H1 (cell line): ENCODE results near the gene ASXL1. TPM values are rescaled to one million over a fixed set of nuclear protein-coding genes. Genes with fewer than 3 reads are reported as not detected.

ENCODE experiments used
- ATF2 ChIP-seq: IDR thresholded peaks from 2 replicates; pipeline ENCODE4 v1.6.1; 2012; ENCODE audit warnings: low read length, inconsistent platforms
- CHD2 ChIP-seq: IDR thresholded peaks from 2 replicates; pipeline ENCODE4 v1.6.1; 2012; ENCODE audit warnings: low read length, improper control_type of control experiment
- SIN3A ChIP-seq, 2 experiments: IDR thresholded peaks in 1 of 2; conservative IDR thresholded peaks in 1 of 2; 2 replicates each; pipeline ENCODE4 v1.6.1; 2011 to 2012; ENCODE audit warnings: low read length in 2 of 2, improper control_type of control experiment in 1 of 2, low read depth in 1 of 2, mild to moderate bottlenecking in 1 of 2
- TBP ChIP-seq: IDR thresholded peaks from 2 replicates; pipeline ENCODE4 v1.6.1; 2011; ENCODE audit warnings: low read depth, low read length, improper control_type of control experiment
- polyA plus RNA-seq, 7 experiments: library from polyadenylated mRNA; depleted of rRNA in 3 of 7; stranded (reverse) in 5 of 7; unstranded in 2 of 7; fragments of >200 nt in 5 of 7; fragments of 200-250 nt in 2 of 7; gene quantifications; 1 replicate in 5 of 7; 2 replicates in 1 of 7; 4 replicates in 1 of 7; pipeline versions ENCODE4 v1.2.1 to v1.2.3, GENCODE V29; 2011 to 2013; ENCODE audit warnings: missing spikeins in 2 of 7, mixed read lengths in 2 of 7
- total RNA-seq: library from RNA; stranded (reverse); fragmentation: NEBNext Ultra II Directional; extraction: Animal tissue kit (Norgen Biotek cat#: 25700); gene quantifications from 2 replicates; pipeline ENCODE4 v1.2.1, GENCODE V29; 2021

ASXL1 gene
- total and polyA plus RNA-seq, 2 of the 8 experiments (the other 6 are each of a cell fraction or from before 2014, with no cell fraction given), result 10.6 to 26.5 TPM

GRCh38 chr20:32330555-32330897 is 27.6 kb upstream of the ASXL1 start (continued):
- TF ChIP-seq ATF2 (no peak), SIN3A (conservative IDR thresholded peaks at IDR 0.05 in 1 of 2, IDR thresholded peaks at IDR 0.05 in 1 of 2; ENCODE audit: low read depth in 1 of 2, low read length in 2 of 2) (no peak), TBP (no peak), CHD2 (no peak)
